ENCODE measurements around the gene POLD1. TPM values are rescaled to one million over a fixed set of nuclear protein-coding genes. Genes with fewer than 3 reads are reported as not detected.

The POLD1 gene
- polyA plus RNA-seq, 1 of the 3 experiments (the other 2 are of a cell fraction): 33.6 TPM

GRCh38 chr19:50447053-50447452, 62.9 kb downstream of the POLD1 start:
- Histone ChIP-seq H3K4me2 (no peak overlapping the region), H3K4me3 (ENCODE audit: low read depth in 2 of 2, low read length in 1 of 2) (no peak overlapping the region), H3K9ac (no peak overlapping the region), H3K4me1 (ENCODE audit: control insufficient read depth in 1 of 2, insufficient read depth in 2 of 2, low read depth in 1 of 2, low read length in 1 of 2) (no peaks in the 10 kb centered on the region), H4K20me1 (ENCODE audit: insufficient read depth) (no peaks in the 10 kb centered on the region), H3F3A (replicated peaks; ENCODE audit: insufficient read depth) (no peaks in the 10 kb centered on the region), H3K27ac (ENCODE audit: low read depth in 2 of 2, low read length in 1 of 2) (no peak overlapping the region), H3K27me3 (ENCODE audit: insufficient read depth) (peaks cover 14% of the 10 kb centered on the region; the same call in 1 of the 2 replicates), H3K9me3 (no peaks in the 10 kb centered on the region), H2AFZ (ENCODE audit: low read depth) (no peak overlapping the region), H3K79me2 (ENCODE audit: insufficient read depth) (no peaks in the 10 kb centered on the region), H3K9me2 (no peaks in the 10 kb centered on the region), H3K36me3 (replicated peaks in 1 of 2; ENCODE audit: control insufficient read depth in 1 of 2, insufficient read depth in 2 of 2, low read length in 1 of 2) (no peaks in the 10 kb centered on the region)
- WGBS (ENCODE audit: low lambda C conversion rate): 45% methylated on average over 5 of the region's 5 CpGs
- TF ChIP-seq CHD2 (IDR thresholded peaks at IDR 0.05; ENCODE audit: low read length, partially characterized antibody): no peak
- TF ChIP-seq NFIC (IDR thresholded peaks at IDR 0.05; ENCODE audit: borderline replicate concordance): no peak
- TF ChIP-seq, protein P1, sequence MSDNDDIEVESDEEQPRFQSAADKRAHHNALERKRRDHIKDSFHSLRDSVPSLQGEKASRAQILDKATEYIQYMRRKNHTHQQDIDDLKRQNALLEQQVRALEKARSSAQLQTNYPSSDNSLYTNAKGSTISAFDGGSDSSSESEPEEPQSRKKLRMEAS (IDR thresholded peaks at IDR 0.05; ENCODE audit: low read depth): no peak
- no peak for TF ChIP-seq TCF12 (IDR thresholded peaks at IDR 0.05)
- TF ChIP-seq, protein P2, sequence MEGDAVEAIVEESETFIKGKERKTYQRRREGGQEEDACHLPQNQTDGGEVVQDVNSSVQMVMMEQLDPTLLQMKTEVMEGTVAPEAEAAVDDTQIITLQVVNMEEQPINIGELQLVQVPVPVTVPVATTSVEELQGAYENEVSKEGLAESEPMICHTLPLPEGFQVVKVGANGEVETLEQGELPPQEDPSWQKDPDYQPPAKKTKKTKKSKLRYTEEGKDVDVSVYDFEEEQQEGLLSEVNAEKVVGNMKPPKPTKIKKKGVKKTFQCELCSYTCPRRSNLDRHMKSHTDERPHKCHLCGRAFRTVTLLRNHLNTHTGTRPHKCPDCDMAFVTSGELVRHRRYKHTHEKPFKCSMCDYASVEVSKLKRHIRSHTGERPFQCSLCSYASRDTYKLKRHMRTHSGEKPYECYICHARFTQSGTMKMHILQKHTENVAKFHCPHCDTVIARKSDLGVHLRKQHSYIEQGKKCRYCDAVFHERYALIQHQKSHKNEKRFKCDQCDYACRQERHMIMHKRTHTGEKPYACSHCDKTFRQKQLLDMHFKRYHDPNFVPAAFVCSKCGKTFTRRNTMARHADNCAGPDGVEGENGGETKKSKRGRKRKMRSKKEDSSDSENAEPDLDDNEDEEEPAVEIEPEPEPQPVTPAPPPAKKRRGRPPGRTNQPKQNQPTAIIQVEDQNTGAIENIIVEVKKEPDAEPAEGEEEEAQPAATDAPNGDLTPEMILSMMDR (IDR thresholded peaks at IDR 0.05): no peak
- no peak for TF ChIP-seq ELF1 (IDR thresholded peaks at IDR 0.05)
- TF ChIP-seq, protein P3, sequence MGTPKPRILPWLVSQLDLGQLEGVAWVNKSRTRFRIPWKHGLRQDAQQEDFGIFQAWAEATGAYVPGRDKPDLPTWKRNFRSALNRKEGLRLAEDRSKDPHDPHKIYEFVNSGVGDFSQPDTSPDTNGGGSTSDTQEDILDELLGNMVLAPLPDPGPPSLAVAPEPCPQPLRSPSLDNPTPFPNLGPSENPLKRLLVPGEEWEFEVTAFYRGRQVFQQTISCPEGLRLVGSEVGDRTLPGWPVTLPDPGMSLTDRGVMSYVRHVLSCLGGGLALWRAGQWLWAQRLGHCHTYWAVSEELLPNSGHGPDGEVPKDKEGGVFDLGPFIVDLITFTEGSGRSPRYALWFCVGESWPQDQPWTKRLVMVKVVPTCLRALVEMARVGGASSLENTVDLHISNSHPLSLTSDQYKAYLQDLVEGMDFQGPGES (IDR thresholded peaks at IDR 0.05; ENCODE audit: low read depth, low read length): no peak
- TF ChIP-seq GATA2 (CRISPR knock-in tag; IDR thresholded peaks at IDR 0.05): no peak
- no peak for TF ChIP-seq USF2 (IDR thresholded peaks at IDR 0.05; ENCODE audit: borderline replicate concordance, low read depth, low read length)
- TF ChIP-seq POLR2AphosphoS5 (IDR thresholded peaks at IDR 0.05; ENCODE audit: low read depth, low read length): no peak
- TF ChIP-seq EZH2phosphoT487 (IDR thresholded peaks at IDR 0.05; ENCODE audit: borderline replicate concordance, low read depth): no peak
- TF ChIP-seq RCOR1 (IDR thresholded peaks at IDR 0.05; ENCODE audit: low read length): no peak
- no peak for TF ChIP-seq YY1 (IDR thresholded peaks at IDR 0.05; ENCODE audit: low read depth)
- TF ChIP-seq TAF1 (IDR thresholded peaks at IDR 0.05; ENCODE audit: borderline replicate concordance, low read depth, low read length): no peak
- no peak for TF ChIP-seq GABPA (IDR thresholded peaks at IDR 0.05; ENCODE audit: low read depth)
- TF ChIP-seq MEF2A (IDR thresholded peaks at IDR 0.05; ENCODE audit: borderline replicate concordance, low read depth): no peak
- TF ChIP-seq RFX5 (IDR thresholded peaks at IDR 0.05; ENCODE audit: low read length): no peak
- no peak for TF ChIP-seq FOXJ3 (CRISPR knock-in tag; IDR thresholded peaks at IDR 0.05)
- POLR2A ChIA-PET: no interaction called here
- no peak for DNase-seq
- CTCF ChIA-PET: interaction anchor here (1.4 to 1.6 kb wide), 2 partner anchors 10 to 89 kb away, joined by 3 to 4 read pairs; no protein-coding TSS in a partner anchor

Data from SK-N-SH (cell line).